PC-3 (cell line): ENCODE data around the gene RTF1. TPM values are rescaled to one million over a fixed set of nuclear protein-coding genes. Genes with fewer than 3 reads are reported as not detected.
"Not testable (repeated sequence)": the region's sequence is repeated elsewhere in the genome, so short reads cannot be mapped to it uniquely, and the experiment has no call there.

Experiments
- ATAC-seq: fragments of 200-7000 bp; cut with Tn5 transposase; 2 replicates; pipeline ENCODE4 v1.9.1; 2020; ENCODE audit warnings: mild to moderate bottlenecking, moderate library complexity
- BruUV-seq: library from RNA; stranded (reverse); fragments of 400-500 nt; replicated peaks from 2 replicates; lab custom pipeline; 2021; lab: Mats Ljungman, UMichigan
- CTCF ChIA-PET: fragments of 300-600 bp; sonication (Branson Sonifier 250); formaldehyde crosslinking; loops from one replicate; lab custom pipeline; 2022; ENCODE audit warnings: antibody characterized with exemption; lab: Charles Lee
- POLR2A ChIA-PET: fragments of 300-600 bp; sonication (Branson Sonifier 250); formaldehyde crosslinking; loops from one replicate; lab custom pipeline; 2022; ENCODE audit warnings: antibody characterized with exemption; ENCODE audit not compliant: unreplicated experiment; lab: Charles Lee
- DNase-seq: peaks from one replicate; pipeline ENCODE4 v3.0.0-alpha.2; 2015
- H2AFZ ChIP-seq: fragments of 300-600 bp; sonication (generic); 2 replicates; pipeline ENCODE4 v1.6.0; 2016; ENCODE audit warnings: antibody characterized with exemption, low read length
- H3F3A ChIP-seq: fragments of 300-600 bp; sonication (generic); one replicate; pipeline ENCODE4 v1.6.0; 2017; ENCODE audit warnings: antibody characterized with exemption, low read length, control low read depth, mild to moderate bottlenecking; ENCODE audit not compliant: unreplicated experiment
- H3K27ac ChIP-seq: fragments of 300-600 bp; sonication (generic); 2 replicates; pipeline ENCODE4 v1.5.1; 2016; ENCODE audit warnings: mild to moderate bottlenecking, low read length
- H3K27me3 ChIP-seq: fragments of 300-600 bp; sonication (generic); 2 replicates; pipeline ENCODE4 v1.6.1; 2016; ENCODE audit warnings: low read length, mixed read lengths
- H3K36me3 ChIP-seq: fragments of 300-600 bp; sonication (generic); 2 replicates; pipeline ENCODE4 v1.6.1; 2016; ENCODE audit warnings: low read depth, mixed run types, low read length, mixed read lengths
- H3K4me1 ChIP-seq: fragments of 300-600 bp; sonication (generic); 2 replicates; pipeline ENCODE4 v1.5.1; 2016; ENCODE audit warnings: low read length; ENCODE audit not compliant: insufficient read depth
- H3K4me2 ChIP-seq: fragments of 300-600 bp; sonication (generic); 2 replicates; pipeline ENCODE4 v1.6.0; 2016; ENCODE audit warnings: low read length
- H3K4me3 ChIP-seq: fragments of 300-600 bp; sonication (generic); 2 replicates; pipeline ENCODE4 v1.5.1; 2016; ENCODE audit warnings: mild to moderate bottlenecking, low read length, mixed read lengths
- H3K79me2 ChIP-seq: fragments of 300-600 bp; sonication (generic); 2 replicates; pipeline ENCODE4 v1.6.1; 2017; ENCODE audit warnings: low read length, mixed read lengths
- H3K9ac ChIP-seq: fragments of 300-600 bp; sonication (generic); 2 replicates; pipeline ENCODE4 v1.6.0; 2016; ENCODE audit warnings: mild to moderate bottlenecking, low read length
- H3K9me2 ChIP-seq: fragments of 300-600 bp; sonication (generic); replicated peaks from 2 replicates; pipeline ENCODE4 v1.6.1; 2016; ENCODE audit warnings: mixed run types, low read length, mixed read lengths
- H3K9me3 ChIP-seq: fragments of 300-600 bp; sonication (generic); 2 replicates; pipeline ENCODE4 v1.6.1; 2016; ENCODE audit warnings: low read length, mixed read lengths
- H4K20me1 ChIP-seq: fragments of 300-600 bp; sonication (generic); 2 replicates; pipeline ENCODE4 v1.6.1; 2016; ENCODE audit warnings: low read length, mixed read lengths
- EZH2 ChIP-seq: fragments of 300-600 bp; sonication (generic); IDR thresholded peaks from one replicate; pipeline ENCODE4 v1.6.1; 2017; ENCODE audit warnings: antibody characterized with exemption, mild to moderate bottlenecking, low read length; ENCODE audit not compliant: unreplicated experiment
- EZH2phosphoT487 ChIP-seq: fragments of 300-600 bp; sonication (generic); IDR thresholded peaks from 2 replicates; pipeline ENCODE4 v1.6.1; 2018; ENCODE audit warnings: mild to moderate bottlenecking, antibody characterized with exemption, low read length, borderline replicate concordance
- intact Hi-C: fragments of 100-400 bp; cut with micrococcal nuclease; formaldehyde crosslinking; loops from 2 replicates; pipeline ENCODE4 v1.9.0; 2023
- total RNA-seq: library from RNA; depleted of rRNA; stranded (reverse); fragments of >200 nt; gene quantifications from 2 replicates; pipeline ENCODE4 v1.2.3, GENCODE V29; 2014
- TF ChIP-seq, protein P1 (sequence below): fragments of 300-600 bp; sonication (generic); conservative IDR thresholded peaks from 2 replicates; pipeline ENCODE4 v1.5.1; 2017; ENCODE audit warnings: antibody characterized with exemption, low read depth, mild to moderate bottlenecking, low read length

RTF1 gene
- total RNA-seq, 1 experiment from 2014 or later = 20.2 TPM

DNA sequence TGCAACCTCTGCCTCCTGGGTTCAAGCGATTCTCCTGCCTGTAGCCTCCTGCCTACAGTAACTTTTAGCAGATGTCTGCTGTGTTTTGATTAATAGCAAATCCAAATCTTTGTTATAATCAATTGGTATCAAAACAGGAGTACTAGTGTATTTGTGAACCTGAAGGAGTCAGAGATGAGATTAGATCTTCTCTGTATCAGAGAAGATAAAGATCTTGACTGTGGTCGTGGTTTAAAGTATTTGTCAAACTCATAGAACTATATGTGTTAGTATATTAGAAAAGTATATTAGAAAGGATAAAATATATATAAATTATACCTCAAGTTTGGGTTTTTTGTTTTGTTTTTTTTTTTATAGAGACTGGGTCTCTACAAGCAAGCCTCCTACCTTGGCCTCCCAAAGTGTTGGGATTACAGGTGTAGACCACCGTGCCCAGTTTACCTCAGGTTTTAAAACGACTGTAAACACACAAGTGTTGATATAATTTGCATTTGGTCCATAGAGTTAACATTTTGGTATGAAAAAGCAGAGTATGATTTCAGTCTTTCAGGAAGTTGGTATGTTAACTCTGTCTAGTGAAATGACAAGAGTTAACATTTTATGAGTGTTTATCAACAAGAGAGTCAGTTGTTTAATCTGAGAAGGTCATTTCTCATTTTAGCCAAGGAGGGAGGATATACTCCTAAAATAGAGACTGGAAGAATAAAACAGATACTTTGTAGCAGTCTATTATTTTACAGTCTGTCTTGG, 18.3 kb downstream of the RTF1 start:
- Histone ChIP-seq H3K9me3 (no peaks in the 10 kb centered on the region), H3K4me3 (no peak overlapping the region), H2AFZ (no peak overlapping the region), H3K79me2 (peaks cover 45% of the 10 kb centered on the region), H3K36me3 (peaks cover 5% of the 10 kb centered on the region; the same call in 1 of the 2 replicates), H3K27me3 (no peaks in the 10 kb centered on the region), H3K4me1 (no peaks in the 10 kb centered on the region), H3K4me2 (no peak overlapping the region), H3K9ac (no peak overlapping the region), H3K27ac (no peak overlapping the region), H3F3A (no peaks in the 10 kb centered on the region), H3K9me2 (no peaks in the 10 kb centered on the region), H4K20me1 (0 out of 2 replicates have a peak, but pooled peaks cover 5% of the 10 kb centered on the region)
- DNase-seq = no peak
- no TSS peak for BruUV-seq
- intact Hi-C loops = no loop called here
- ATAC-seq = peak; percentile 50; the same call in 1 of the 2 replicates
- CTCF ChIA-PET = no interaction called here
- POLR2A ChIA-PET = no interaction called here
- TF ChIP-seq, protein P1, sequence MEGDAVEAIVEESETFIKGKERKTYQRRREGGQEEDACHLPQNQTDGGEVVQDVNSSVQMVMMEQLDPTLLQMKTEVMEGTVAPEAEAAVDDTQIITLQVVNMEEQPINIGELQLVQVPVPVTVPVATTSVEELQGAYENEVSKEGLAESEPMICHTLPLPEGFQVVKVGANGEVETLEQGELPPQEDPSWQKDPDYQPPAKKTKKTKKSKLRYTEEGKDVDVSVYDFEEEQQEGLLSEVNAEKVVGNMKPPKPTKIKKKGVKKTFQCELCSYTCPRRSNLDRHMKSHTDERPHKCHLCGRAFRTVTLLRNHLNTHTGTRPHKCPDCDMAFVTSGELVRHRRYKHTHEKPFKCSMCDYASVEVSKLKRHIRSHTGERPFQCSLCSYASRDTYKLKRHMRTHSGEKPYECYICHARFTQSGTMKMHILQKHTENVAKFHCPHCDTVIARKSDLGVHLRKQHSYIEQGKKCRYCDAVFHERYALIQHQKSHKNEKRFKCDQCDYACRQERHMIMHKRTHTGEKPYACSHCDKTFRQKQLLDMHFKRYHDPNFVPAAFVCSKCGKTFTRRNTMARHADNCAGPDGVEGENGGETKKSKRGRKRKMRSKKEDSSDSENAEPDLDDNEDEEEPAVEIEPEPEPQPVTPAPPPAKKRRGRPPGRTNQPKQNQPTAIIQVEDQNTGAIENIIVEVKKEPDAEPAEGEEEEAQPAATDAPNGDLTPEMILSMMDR = no peak
- TF ChIP-seq EZH2phosphoT487 (no peak), EZH2 (no peak)

- H3K4me2 ChIP-seq = no peak overlapping the region
- H3K4me3 ChIP-seq = no peak overlapping the region
- no peaks in the 10 kb centered on the region for H3K9me2 ChIP-seq
- intact Hi-C loops = no loop called here
- DNase-seq = no peak
- ATAC-seq = no peak
- no peak overlapping the region for H2AFZ ChIP-seq
- BruUV-seq = no TSS peak
- peaks cover 11% of the 10 kb centered on the region; the same call in 1 of the 2 replicates for H3K36me3 ChIP-seq
- no peak overlapping the region for H3K9ac ChIP-seq
- peaks cover 26% of the 10 kb centered on the region for H3K79me2 ChIP-seq
- no peak for TF ChIP-seq EZH2phosphoT487
- no peak for TF ChIP-seq EZH2
- TF ChIP-seq, protein P1 = no peak
- H3K27ac ChIP-seq = no peak overlapping the region
- ChIA-PET POLR2A (no interaction called here), CTCF (no interaction called here)
- H4K20me1 ChIP-seq = 0 out of 2 replicates have a peak, but pooled peaks cover 5% of the 10 kb centered on the region
- no peaks in the 10 kb centered on the region for H3F3A ChIP-seq
- H3K27me3 ChIP-seq = no peaks in the 10 kb centered on the region
- no peaks in the 10 kb centered on the region for H3K4me1 ChIP-seq
- H3K9me3 ChIP-seq = no peaks in the 10 kb centered on the region
Observed at GRCh38 chr15:41437448-41437847, 20.6 kb downstream of the RTF1 start.

GRCh38 chr15:41438206-41438605, 21.3 kb downstream of the RTF1 start:
- H4K20me1 ChIP-seq = 0 out of 2 replicates have a peak, but pooled peaks cover 5% of the 10 kb centered on the region
- POLR2A ChIA-PET = interaction anchor here (0.5 kb wide), 1 partner anchor 18 kb away, joined by 3 read pairs; no protein-coding TSS in a partner anchor
- H3K79me2 ChIP-seq = peaks cover 20% of the 10 kb centered on the region
- peaks cover 11% of the 10 kb centered on the region; the same call in 1 of the 2 replicates for H3K36me3 ChIP-seq
- no peak overlapping the region for H3K4me3 ChIP-seq
- no peak for ATAC-seq
- H3F3A ChIP-seq = no peaks in the 10 kb centered on the region
- H3K27me3 ChIP-seq = no peaks in the 10 kb centered on the region
- no TSS peak for BruUV-seq
- H3K9me3 ChIP-seq = no peaks in the 10 kb centered on the region
- no peaks in the 10 kb centered on the region for H3K4me1 ChIP-seq
- intact Hi-C loops = no loop called here
- H3K4me2 ChIP-seq = no peak overlapping the region
- no peaks in the 10 kb centered on the region for H3K9me2 ChIP-seq
- no peak overlapping the region for H3K27ac ChIP-seq
- DNase-seq = no peak
- no peak overlapping the region for H2AFZ ChIP-seq
- TF ChIP-seq EZH2phosphoT487 (no peak), EZH2 (no peak)
- TF ChIP-seq, protein P1 = no peak
- CTCF ChIA-PET = interaction anchor here (0.6 kb wide), 2 partner anchors 20 to 244 kb away, joined by 3 to 5 read pairs; no protein-coding TSS in a partner anchor
- no peak overlapping the region for H3K9ac ChIP-seq

DNA sequence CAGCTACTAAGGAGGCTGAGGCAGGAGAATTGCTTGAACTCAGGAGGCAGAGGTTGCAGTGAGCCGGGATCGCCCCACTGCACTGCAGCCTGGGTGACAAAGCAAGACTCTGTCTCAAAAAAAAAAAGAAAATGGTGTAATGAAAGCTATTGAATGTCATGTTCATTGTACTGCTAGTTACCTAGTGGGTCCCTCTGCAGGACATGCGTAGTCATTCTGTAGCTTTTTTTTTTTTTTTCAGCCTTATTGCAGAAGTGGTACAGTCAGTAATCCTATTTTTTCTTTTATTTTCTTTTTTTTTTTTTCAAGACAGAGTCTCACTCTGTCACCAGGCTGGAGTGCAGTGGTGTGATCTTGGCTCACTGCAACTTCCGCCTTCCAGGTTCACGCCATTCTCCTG, 21.9 kb downstream of the RTF1 start:
- H3K79me2 ChIP-seq = peaks cover 15% of the 10 kb centered on the region
- POLR2A ChIA-PET = interaction anchor here (0.5 kb wide), 1 partner anchor 18 kb away, joined by 3 read pairs; no protein-coding TSS in a partner anchor
- H3K4me2 ChIP-seq, intact Hi-C loops, H3F3A ChIP-seq, H3K4me1 ChIP-seq, BruUV-seq, ATAC-seq, H2AFZ ChIP-seq, H3K9ac ChIP-seq, H3K9me3 ChIP-seq, H4K20me1 ChIP-seq, H3K4me3 ChIP-seq, DNase-seq, H3K27ac ChIP-seq, H3K9me2 ChIP-seq, H3K27me3 ChIP-seq: not testable (repeated sequence)
- peaks cover 11% of the 10 kb centered on the region; the same call in 1 of the 2 replicates for H3K36me3 ChIP-seq
- CTCF ChIA-PET = interaction anchor here (0.6 kb wide), 2 partner anchors 21 to 245 kb away, joined by 3 to 5 read pairs; no protein-coding TSS in a partner anchor
